22Rv1 (cell line): ENCODE data around the gene AGRN.

ENCODE experiments used
- H3K27ac ChIP-seq: fragments of 450-650 bp; 2 replicates; pipeline ENCODE4 v1.5.1; 2017
- CTCF ChIP-seq: fragments of 450-650 bp; IDR thresholded peaks from 2 replicates; pipeline ENCODE4 v1.5.1; 2017; ENCODE audit warnings: mild to moderate bottlenecking
- ZFX ChIP-seq: fragments of 450-650 bp; IDR thresholded peaks from 2 replicates; pipeline ENCODE4 v1.6.1; 2017; ENCODE audit warnings: antibody characterized with exemption, borderline replicate concordance

Gene AGRN

GRCh38 chr1:1088801-1089680 lies 69.1 kb downstream of the AGRN start:
- no peak overlapping the region for H3K27ac ChIP-seq

GRCh38 chr1:1089731-1090423 lies 70.0 kb downstream of the AGRN start:
- no peak overlapping the region for H3K27ac ChIP-seq

More at GRCh38 chr1:1088801-1089680, 69.1 kb downstream of the AGRN start:
- no peak for TF ChIP-seq CTCF
- no peak for TF ChIP-seq ZFX

GRCh38 chr1:1090424-1091343 lies 70.8 kb downstream of the AGRN start:
- TF ChIP-seq ZFX = no peak
- no peak for TF ChIP-seq CTCF
- no peak overlapping the region for H3K27ac ChIP-seq

More at GRCh38 chr1:1089731-1090423, 70.0 kb downstream of the AGRN start:
- TF ChIP-seq ZFX = no peak
- no peak for TF ChIP-seq CTCF

GRCh38 chr1:1091344-1092148 lies 71.6 kb downstream of the AGRN start:
- no peak for TF ChIP-seq ZFX
- TF ChIP-seq CTCF = no peak
- H3K27ac ChIP-seq = no peak overlapping the region

GRCh38 chr1:1092149-1092855 lies 72.4 kb downstream of the AGRN start:
- TF ChIP-seq ZFX = no peak
- TF ChIP-seq CTCF = no peak

More at GRCh38 chr1:1092149-1092855, 72.4 kb downstream of the AGRN start:
- no peak overlapping the region for H3K27ac ChIP-seq
